ENCODE results near the gene TEKT2.
A peak's percentile ranks its signal among the peaks of the same experiment; 100 is the strongest.

Gene TEKT2

DNA sequence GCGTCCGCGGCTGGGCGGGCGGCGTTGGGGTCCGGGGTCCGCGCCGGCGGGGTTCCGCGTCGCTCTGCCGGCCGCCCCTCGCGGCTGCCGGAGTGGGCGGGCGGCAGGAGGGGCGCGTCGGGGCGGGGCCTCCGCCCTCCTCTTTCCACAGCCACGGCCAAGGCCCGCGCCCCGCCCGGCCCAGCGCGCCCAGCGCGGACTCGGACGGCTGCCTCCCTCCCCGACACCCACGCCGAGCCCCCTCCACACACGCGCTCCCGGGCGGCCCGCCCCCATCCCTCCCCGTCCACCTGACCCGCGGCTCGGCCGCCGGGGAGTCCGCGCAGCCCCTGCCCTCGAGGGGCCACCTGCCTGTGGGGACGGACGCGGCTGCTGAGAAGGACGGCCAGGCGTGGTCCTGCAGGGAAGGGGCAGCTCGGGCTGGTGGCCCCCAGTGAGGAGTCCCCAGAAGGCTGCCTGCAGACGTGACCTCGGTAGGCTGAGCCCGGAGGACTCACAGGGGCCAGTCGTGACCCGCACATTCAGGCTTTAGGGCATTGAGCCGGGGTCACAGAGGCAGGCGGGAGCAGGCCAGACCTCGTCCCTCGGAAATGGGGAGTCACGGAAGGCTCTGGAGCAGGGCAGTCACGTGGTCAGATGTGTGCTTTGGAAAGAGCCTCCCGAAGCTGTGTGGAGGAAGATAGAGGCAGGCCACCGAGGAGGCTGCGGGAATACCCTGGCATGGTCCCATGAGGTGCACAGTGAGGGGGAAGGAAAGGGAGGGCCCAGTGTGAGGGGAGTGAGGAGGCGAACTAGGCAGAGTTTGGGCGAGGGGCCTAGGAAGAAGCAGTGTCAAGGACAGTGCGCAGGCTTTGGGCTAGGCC, 41.5 kb downstream of the TEKT2 start, which contains the start of gene COL8A2:
Gene COL8A2, minus strand, starts transcription at position 94 of the 863 bp plus-strand sequence. CDS start 24,980 bp downstream, outside the sequence.
- DNase-seq (ENCODE audit: low spot score): peak; percentile 59
- TF ChIP-seq CTCF (IDR thresholded peaks at IDR 0.05; ENCODE audit: extremely low read depth, missing control alignments): no peak

- no peak for DNase-seq (ENCODE audit: low spot score)
- TF ChIP-seq CTCF (IDR thresholded peaks at IDR 0.05; ENCODE audit: extremely low read depth, missing control alignments): no peak
These were observed 42.3 kb downstream of the TEKT2 start for GRCh38 chr1:36126005-36126716.

DNA sequence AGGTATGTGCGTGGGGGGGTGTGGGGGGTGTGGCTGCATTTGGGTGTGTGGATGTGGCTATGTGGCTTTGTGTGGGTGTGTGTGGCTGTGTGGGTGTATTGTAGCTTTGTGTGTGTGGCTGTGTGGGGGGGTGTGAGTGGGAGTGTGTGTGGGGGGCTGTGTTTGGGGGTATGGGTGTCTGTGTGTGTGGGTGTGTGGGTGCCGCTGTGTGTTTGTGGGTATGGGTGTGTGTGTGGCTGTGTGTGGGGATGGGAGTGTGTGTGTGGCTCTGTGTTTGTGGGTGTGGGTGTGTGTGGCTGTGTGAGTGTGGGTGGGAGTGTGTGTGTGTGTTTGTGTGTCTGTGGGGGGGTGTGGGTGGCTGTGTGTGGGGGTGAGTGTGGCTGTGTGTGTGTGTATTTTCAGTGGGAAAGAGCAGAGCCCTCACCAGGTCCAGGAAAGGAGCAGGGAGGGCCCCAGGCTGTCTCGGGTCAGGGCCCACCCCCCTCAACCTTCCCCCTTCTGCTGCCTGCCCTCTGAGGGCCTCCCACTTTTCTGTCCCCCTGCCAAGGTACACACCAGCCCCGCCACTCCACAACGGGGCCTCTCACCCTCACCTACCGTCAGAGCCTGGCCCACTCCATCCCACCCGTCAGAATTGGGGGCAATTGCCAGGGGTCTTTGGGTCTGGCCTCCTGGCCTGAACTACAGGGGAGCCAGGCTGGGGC, 43.1 kb downstream of the TEKT2 start:
- no peak for TF ChIP-seq CTCF (IDR thresholded peaks at IDR 0.05; ENCODE audit: extremely low read depth, missing control alignments)
- no peak for DNase-seq (ENCODE audit: low spot score)

GRCh38 chr1:36128126-36128904, 44.4 kb downstream of the TEKT2 start:
- no peak for DNase-seq (ENCODE audit: low spot score)
- no peak for TF ChIP-seq CTCF (IDR thresholded peaks at IDR 0.05; ENCODE audit: extremely low read depth, missing control alignments)

DNA sequence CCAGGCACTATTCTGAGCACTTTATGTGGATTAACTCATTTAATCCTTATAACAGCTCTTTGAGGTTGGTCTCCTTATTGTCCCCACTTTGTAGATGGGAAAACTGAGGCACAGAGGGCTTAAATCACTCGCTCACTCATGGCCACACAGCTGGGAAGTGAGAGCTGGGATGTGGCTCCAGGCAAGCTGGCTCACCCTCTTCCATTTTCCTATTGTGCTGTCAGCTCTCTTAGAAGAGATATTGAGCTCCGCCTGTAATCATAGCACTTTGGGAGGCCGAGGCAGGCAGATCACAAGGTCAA, 45.0 kb downstream of the TEKT2 start:
- no peak for DNase-seq (ENCODE audit: low spot score)
- TF ChIP-seq CTCF (IDR thresholded peaks at IDR 0.05; ENCODE audit: extremely low read depth, missing control alignments): no peak

- TF ChIP-seq CTCF (IDR thresholded peaks at IDR 0.05; ENCODE audit: extremely low read depth, missing control alignments): no peak
- DNase-seq (ENCODE audit: low spot score): no peak
These were observed 48.1 kb downstream of the TEKT2 start for GRCh38 chr1:36132029-36132428.
